Natural killer cell (primary cell): ENCODE results near the gene PAGE4. TPM values are rescaled to one million over a fixed set of nuclear protein-coding genes. Genes with fewer than 3 reads are reported as not detected.

Experiments used
- ATAC-seq, 3 donors: fragments of 150-1000 bp in 2 of 3; fragments of 200-7000 bp in 1 of 3; cut with Tn5 transposase; 1 replicate in 1 of 3; 2 replicates in 2 of 3; pipeline ENCODE4 v1.10.0; 2021; ENCODE audit warnings: mild to moderate bottlenecking in 2 of 3, moderate library complexity in 2 of 3
- DNase-seq, 2 donors: peaks; one replicate each; pipeline versions ENCODE4 v3.0.0 to v3.0.0-alpha.2; 2013 to 2021; ENCODE audit warnings: mixed read lengths in 1 of 2
- H3K27ac ChIP-seq: one replicate; pipeline ENCODE4 v1.5.1; 2013; ENCODE audit warnings: mild to moderate bottlenecking, low read length
- H3K27me3 ChIP-seq: one replicate; pipeline ENCODE4 v1.6.1; 2013; ENCODE audit warnings: low read length; ENCODE audit not compliant: control insufficient read depth, insufficient read depth
- H3K36me3 ChIP-seq: one replicate; pipeline ENCODE4 v1.6.1; 2013; ENCODE audit warnings: low read length; ENCODE audit not compliant: control insufficient read depth, insufficient read depth
- H3K4me1 ChIP-seq: one replicate; pipeline ENCODE4 v1.6.1; 2013; ENCODE audit warnings: low read length; ENCODE audit not compliant: control insufficient read depth, insufficient read depth
- H3K4me3 ChIP-seq: one replicate; pipeline ENCODE4 v1.5.1; 2013; ENCODE audit warnings: low read length
- H3K9me3 ChIP-seq: one replicate; pipeline ENCODE4 v1.6.1; 2013; ENCODE audit warnings: low read length; ENCODE audit not compliant: control insufficient read depth, insufficient read depth
- H3K27ac Mint-ChIP-seq, 2 donors: one replicate each; pipeline ENCODE4 v1.8.0; 2022; ENCODE audit warnings: mild to moderate bottlenecking in 2 of 2, mixed read lengths in 2 of 2, moderate library complexity in 1 of 2
- H3K27me3 Mint-ChIP-seq, 2 donors: one replicate each; pipeline ENCODE4 v1.8.0; 2022; ENCODE audit warnings: low read depth in 2 of 2, mixed read lengths in 2 of 2
- H3K36me3 Mint-ChIP-seq: one replicate; pipeline ENCODE4 v1.8.0; 2022; ENCODE audit warnings: mixed read lengths
- H3K4me1 Mint-ChIP-seq, 2 donors: one replicate each; pipeline ENCODE4 v1.8.0; 2022; ENCODE audit warnings: mixed read lengths in 2 of 2
- H3K4me3 Mint-ChIP-seq: one replicate; pipeline ENCODE4 v1.8.0; 2022; ENCODE audit warnings: mild to moderate bottlenecking, moderate library complexity, mixed read lengths
- H3K9me3 Mint-ChIP-seq, 2 donors: one replicate each; pipeline ENCODE4 v1.8.0; 2022; ENCODE audit warnings: mixed read lengths in 2 of 2
- WGBS: methylation state at CpG from one replicate; pipeline ENCODE4 v1.1.7; 2013; ENCODE audit warnings: missing lambda C conversion rate; ENCODE audit not compliant: insufficient coverage; 5-methylcytosine and 5-hydroxymethylcytosine counted together
- intact Hi-C: fragments of 100-400 bp; cut with micrococcal nuclease; formaldehyde crosslinking; loops from one replicate; pipeline ENCODE4 v1.14.2; 2022
- total RNA-seq, 4 donors: library from RNA; stranded (reverse); fragments of 120-200 nt in 1 of 4; gene quantifications; one replicate each; pipeline versions ENCODE4 v1.2.3 to v1.2.4, GENCODE V29; 2013 to 2022
- TF ChIP-seq, protein P1 (sequence below): fragments of 200-600 bp; IDR thresholded peaks from one replicate; pipeline ENCODE4 v1.8.0; 2022; ENCODE audit warnings: antibody characterized with exemption

PAGE4 gene
- total RNA-seq, 3 donors from 2014 or later (not counting 1 experiment from before 2014, with no cell fraction given): not detected

DNA sequence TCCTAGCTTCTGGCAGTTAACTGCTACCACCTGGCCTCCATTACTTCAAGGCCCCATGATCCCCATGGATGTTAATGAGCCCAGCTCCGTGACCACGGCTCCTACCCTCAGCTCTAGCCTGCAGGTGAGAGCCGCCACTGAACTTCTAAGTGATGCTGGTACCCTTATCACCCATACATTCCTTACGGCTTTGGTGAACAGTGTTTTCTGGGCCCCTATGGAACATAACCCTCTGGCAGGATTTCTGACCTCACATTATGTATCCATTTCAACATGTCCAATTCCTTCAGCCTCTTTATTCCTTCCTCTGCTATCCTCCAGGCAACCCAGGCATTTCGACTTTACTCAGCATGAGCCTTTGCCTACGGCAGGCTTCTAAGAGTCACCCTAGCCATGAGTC is 24.6 kb downstream of the PAGE4 start:
- no peaks in the 10 kb centered on the region for H3K9me3 ChIP-seq
- ATAC-seq: no peak
- no peaks in the 10 kb centered on the region for H3K9me3 Mint-ChIP-seq

DNA sequence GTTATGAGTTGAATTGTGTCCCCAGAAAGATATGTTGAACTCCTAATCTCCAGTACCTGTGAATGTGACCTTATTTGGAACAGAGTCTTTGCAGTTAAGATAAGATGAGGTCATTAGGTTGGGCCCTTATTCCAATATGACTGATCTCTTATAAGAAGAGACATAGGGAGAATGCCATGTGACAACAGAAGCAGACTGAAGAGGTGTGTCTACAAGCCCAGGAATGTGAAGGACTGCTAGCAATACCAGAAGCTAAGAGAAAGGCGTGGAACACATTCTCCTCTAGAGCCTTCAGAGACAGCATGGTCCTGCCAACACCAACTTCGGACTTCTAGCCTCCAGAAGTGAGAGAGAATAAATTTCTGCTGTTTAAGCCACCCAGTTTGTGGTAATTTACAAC is 27.7 kb downstream of the PAGE4 start:
- Histone ChIP-seq H3K27me3 (no peaks in the 10 kb centered on the region), H3K27ac (no peak overlapping the region), H3K4me3 (no peak overlapping the region), H3K36me3 (no peaks in the 10 kb centered on the region), H3K9me3 (no peaks in the 10 kb centered on the region), H3K4me1 (no peaks in the 10 kb centered on the region)
- WGBS: 88% methylated on average over 2 of the region's 2 CpGs
- intact Hi-C loops: no loop called here
- no peaks in the 10 kb centered on the region for H3K9me3 Mint-ChIP-seq
- H3K27ac Mint-ChIP-seq: no peak overlapping the region
- no peak overlapping the region for H3K4me3 Mint-ChIP-seq
- no peaks in the 10 kb centered on the region for H3K36me3 Mint-ChIP-seq
- ATAC-seq (no peak), DNase-seq (no peak)
- H3K4me1 Mint-ChIP-seq: no peaks in the 10 kb centered on the region
- H3K27me3 Mint-ChIP-seq: peaks cover 3 to 35% of the 10 kb centered on the region in 2 donors
- TF ChIP-seq, protein P1, sequence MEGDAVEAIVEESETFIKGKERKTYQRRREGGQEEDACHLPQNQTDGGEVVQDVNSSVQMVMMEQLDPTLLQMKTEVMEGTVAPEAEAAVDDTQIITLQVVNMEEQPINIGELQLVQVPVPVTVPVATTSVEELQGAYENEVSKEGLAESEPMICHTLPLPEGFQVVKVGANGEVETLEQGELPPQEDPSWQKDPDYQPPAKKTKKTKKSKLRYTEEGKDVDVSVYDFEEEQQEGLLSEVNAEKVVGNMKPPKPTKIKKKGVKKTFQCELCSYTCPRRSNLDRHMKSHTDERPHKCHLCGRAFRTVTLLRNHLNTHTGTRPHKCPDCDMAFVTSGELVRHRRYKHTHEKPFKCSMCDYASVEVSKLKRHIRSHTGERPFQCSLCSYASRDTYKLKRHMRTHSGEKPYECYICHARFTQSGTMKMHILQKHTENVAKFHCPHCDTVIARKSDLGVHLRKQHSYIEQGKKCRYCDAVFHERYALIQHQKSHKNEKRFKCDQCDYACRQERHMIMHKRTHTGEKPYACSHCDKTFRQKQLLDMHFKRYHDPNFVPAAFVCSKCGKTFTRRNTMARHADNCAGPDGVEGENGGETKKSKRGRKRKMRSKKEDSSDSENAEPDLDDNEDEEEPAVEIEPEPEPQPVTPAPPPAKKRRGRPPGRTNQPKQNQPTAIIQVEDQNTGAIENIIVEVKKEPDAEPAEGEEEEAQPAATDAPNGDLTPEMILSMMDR: no peak

More for the DNA sequence above, 24.6 kb downstream of the PAGE4 start:
- no peaks in the 10 kb centered on the region for H3K36me3 ChIP-seq
- no peak overlapping the region for H3K4me3 ChIP-seq
- no peaks in the 10 kb centered on the region for H3K4me1 ChIP-seq
- intact Hi-C loops: no loop called here
- no peak overlapping the region for H3K4me3 Mint-ChIP-seq
- no peak overlapping the region for H3K27ac Mint-ChIP-seq
- no peaks in the 10 kb centered on the region for H3K4me1 Mint-ChIP-seq
- TF ChIP-seq, protein P1: no peak
- H3K27me3 Mint-ChIP-seq: peaks cover 7 to 53% of the 10 kb centered on the region in 2 donors
- H3K36me3 Mint-ChIP-seq: no peaks in the 10 kb centered on the region
- no peak for DNase-seq
- no peak overlapping the region for H3K27ac ChIP-seq
- no peaks in the 10 kb centered on the region for H3K27me3 ChIP-seq
- 84% methylated on average over 6 of the region's 6 CpGs for WGBS

DNA sequence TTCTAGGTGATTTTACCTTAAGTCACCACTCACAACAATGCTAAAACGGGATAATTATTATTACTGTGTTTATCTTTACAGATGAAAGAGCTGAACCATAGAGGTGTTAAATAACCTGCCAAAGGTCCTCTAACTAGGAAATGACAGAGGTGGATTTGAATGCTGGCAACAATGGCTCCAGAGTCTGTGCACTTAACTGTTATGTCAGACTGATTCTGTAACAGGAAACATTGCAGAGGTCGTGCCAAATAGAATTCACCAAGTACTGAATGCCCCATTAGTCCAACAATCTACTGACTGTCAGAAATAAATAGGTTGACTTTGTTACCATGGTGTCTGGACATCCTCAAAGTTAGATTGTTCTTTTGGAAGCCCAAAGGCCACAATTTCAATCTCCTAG is 29.2 kb downstream of the PAGE4 start:
- no peaks in the 10 kb centered on the region for H3K4me1 Mint-ChIP-seq
- no peaks in the 10 kb centered on the region for H3K9me3 Mint-ChIP-seq
- ATAC-seq: no peak

DNA sequence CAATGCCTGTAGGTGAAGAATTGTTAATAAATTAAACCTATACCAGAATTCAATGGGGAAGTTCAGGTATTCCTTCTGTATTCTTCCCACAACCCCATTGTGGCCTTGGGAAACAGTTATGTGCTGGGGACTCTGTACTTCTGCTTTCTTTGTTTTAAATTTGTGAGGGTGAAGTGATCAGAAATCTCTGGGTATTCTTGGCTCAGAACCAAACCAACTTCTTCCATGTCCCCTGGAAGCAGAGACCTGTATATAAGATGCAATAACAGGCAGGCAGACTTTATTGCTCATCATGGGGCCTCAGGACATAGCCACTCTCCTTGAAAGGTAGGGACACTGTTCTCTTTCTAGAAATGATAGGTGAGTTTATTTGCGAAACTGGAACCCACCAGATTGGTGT is 30.4 kb downstream of the PAGE4 start:
- ATAC-seq (no peak), DNase-seq (no peak)
- H3K4me1 ChIP-seq: no peaks in the 10 kb centered on the region
- Mint-ChIP-seq H3K4me3 (no peak overlapping the region), H3K27ac (no peak overlapping the region), H3K27me3 (peaks cover 0 to 13% of the 10 kb centered on the region in 2 donors), H3K9me3 (no peaks in the 10 kb centered on the region), H3K36me3 (no peaks in the 10 kb centered on the region), H3K4me1 (no peaks in the 10 kb centered on the region)
- TF ChIP-seq, protein P1: no peak
- no peaks in the 10 kb centered on the region for H3K9me3 ChIP-seq
- no peak overlapping the region for H3K27ac ChIP-seq
- WGBS: no CpG with 5 or more reads among the region's 1 CpG
- no peak overlapping the region for H3K4me3 ChIP-seq
- no peaks in the 10 kb centered on the region for H3K27me3 ChIP-seq
- intact Hi-C loops: no loop called here
- no peaks in the 10 kb centered on the region for H3K36me3 ChIP-seq

More for the DNA sequence above, 29.2 kb downstream of the PAGE4 start:
- H3K4me1 ChIP-seq: no peaks in the 10 kb centered on the region
- 0% methylated on average over 1 of the region's 2 CpGs for WGBS
- no peaks in the 10 kb centered on the region for H3K27me3 ChIP-seq
- H3K27ac ChIP-seq: no peak overlapping the region
- no peaks in the 10 kb centered on the region for H3K36me3 Mint-ChIP-seq
- H3K27me3 Mint-ChIP-seq: peaks cover 3 to 24% of the 10 kb centered on the region in 2 donors
- TF ChIP-seq, protein P1: no peak
- H3K9me3 ChIP-seq: no peaks in the 10 kb centered on the region
- no peak for DNase-seq
- H3K36me3 ChIP-seq: no peaks in the 10 kb centered on the region
- intact Hi-C loops: no loop called here
- no peak overlapping the region for H3K27ac Mint-ChIP-seq
- no peak overlapping the region for H3K4me3 Mint-ChIP-seq
- H3K4me3 ChIP-seq: no peak overlapping the region
